ENCODE measurements around the gene B3GALT5. TPM values are rescaled to one million over a fixed set of nuclear protein-coding genes. Genes with fewer than 3 reads are reported as not detected.
"Not testable (repeated sequence)": the region's sequence is repeated elsewhere in the genome, so short reads cannot be mapped to it uniquely, and the experiment has no call there.

Gene B3GALT5
- total RNA-seq, 2 experiments from 2014 or later = not detected

- Mint-ChIP-seq H3K4me1 (ENCODE audit: low read depth) (no peaks in the 10 kb centered on the region), H3K27ac (no peak overlapping the region), H3K9me3 (peaks cover 6% of the 10 kb centered on the region), H3K36me3 (no peaks in the 10 kb centered on the region), H3K27me3 (no peaks in the 10 kb centered on the region), H3K4me3 (no peak overlapping the region)
- POLR2A ChIA-PET = no interaction called here
- intact Hi-C loops (cut with micrococcal nuclease) = no loop called here
- DNase-seq = no peak
- CTCF ChIA-PET = no interaction called here
These were observed 68.5 kb downstream of the B3GALT5 start for GRCh38 chr21:39681257-39681656.

GRCh38 chr21:39681845-39682244 lies 69.1 kb downstream of the B3GALT5 start:
- intact Hi-C loops (cut with micrococcal nuclease) = no loop called here
- H3K4me3 Mint-ChIP-seq = no peak overlapping the region
- peaks cover 6% of the 10 kb centered on the region for H3K9me3 Mint-ChIP-seq
- no peak overlapping the region for H3K27ac Mint-ChIP-seq
- no peaks in the 10 kb centered on the region for H3K4me1 Mint-ChIP-seq (ENCODE audit: low read depth)
- DNase-seq = no peak
- POLR2A ChIA-PET = no interaction called here
- H3K27me3 Mint-ChIP-seq = no peaks in the 10 kb centered on the region
- CTCF ChIA-PET = no interaction called here
- H3K36me3 Mint-ChIP-seq = no peaks in the 10 kb centered on the region

- POLR2A ChIA-PET = no interaction called here
- CTCF ChIA-PET = no interaction called here
- Mint-ChIP-seq H3K36me3 (no peaks in the 10 kb centered on the region), H3K9me3 (peaks cover 2% of the 10 kb centered on the region), H3K27me3 (no peaks in the 10 kb centered on the region), H3K4me1 (ENCODE audit: low read depth) (no peaks in the 10 kb centered on the region), H3K27ac (no peak overlapping the region), H3K4me3 (no peak overlapping the region)
- DNase-seq = no peak
- intact Hi-C loops (cut with micrococcal nuclease) = no loop called here
These were observed 72.5 kb downstream of the B3GALT5 start for GRCh38 chr21:39685236-39685635.

- no peak for DNase-seq
- POLR2A ChIA-PET = no interaction called here
- no peak overlapping the region for H3K4me3 Mint-ChIP-seq
- no peaks in the 10 kb centered on the region for H3K27me3 Mint-ChIP-seq
- intact Hi-C loops (cut with micrococcal nuclease) = no loop called here
- H3K27ac Mint-ChIP-seq = no peak overlapping the region
- no peaks in the 10 kb centered on the region for H3K4me1 Mint-ChIP-seq (ENCODE audit: low read depth)
- peaks cover 2% of the 10 kb centered on the region for H3K9me3 Mint-ChIP-seq
- CTCF ChIA-PET = no interaction called here
- H3K36me3 Mint-ChIP-seq = no peaks in the 10 kb centered on the region
These were observed 73.3 kb downstream of the B3GALT5 start for GRCh38 chr21:39685991-39686390.

- Mint-ChIP-seq H3K27ac (no peak overlapping the region), H3K4me1 (ENCODE audit: low read depth) (no peaks in the 10 kb centered on the region), H3K36me3 (no peaks in the 10 kb centered on the region), H3K27me3 (no peaks in the 10 kb centered on the region), H3K4me3 (no peak overlapping the region), H3K9me3 (peaks cover 2% of the 10 kb centered on the region)
- intact Hi-C loops (cut with micrococcal nuclease) = no loop called here
- DNase-seq = no peak
- CTCF ChIA-PET = no interaction called here
- POLR2A ChIA-PET = no interaction called here
These were observed 74.1 kb downstream of the B3GALT5 start for GRCh38 chr21:39686646-39687468.

- Mint-ChIP-seq H3K4me1 (ENCODE audit: low read depth) (no peaks in the 10 kb centered on the region), H3K36me3 (no peaks in the 10 kb centered on the region), H3K27ac (no peak overlapping the region), H3K27me3 (no peaks in the 10 kb centered on the region), H3K4me3 (no peak overlapping the region), H3K9me3 (peaks cover 2% of the 10 kb centered on the region)
- intact Hi-C loops (cut with micrococcal nuclease) = no loop called here
- POLR2A ChIA-PET = no interaction called here
- CTCF ChIA-PET = no interaction called here
- no peak for DNase-seq
These were observed 75.3 kb downstream of the B3GALT5 start for GRCh38 chr21:39688010-39688409.

- H3K36me3 Mint-ChIP-seq; H3K4me3 Mint-ChIP-seq; CTCF ChIA-PET; H3K4me1 Mint-ChIP-seq (ENCODE audit: low read depth); H3K27me3 Mint-ChIP-seq; DNase-seq; H3K27ac Mint-ChIP-seq; POLR2A ChIA-PET; H3K9me3 Mint-ChIP-seq; intact Hi-C loops (cut with micrococcal nuclease): not testable (repeated sequence)
These were observed 77.1 kb downstream of the B3GALT5 start for GRCh38 chr21:39689860-39690259.

GRCh38 chr21:39690454-39690853 lies 77.7 kb downstream of the B3GALT5 start:
- H3K27me3 Mint-ChIP-seq = no peaks in the 10 kb centered on the region
- CTCF ChIA-PET = no interaction called here

GRCh38 chr21:39694750-39695149 lies 82.0 kb downstream of the B3GALT5 start:
- POLR2A ChIA-PET = no interaction called here
- Mint-ChIP-seq H3K9me3 (no peaks in the 10 kb centered on the region), H3K27me3 (no peaks in the 10 kb centered on the region), H3K4me1 (ENCODE audit: low read depth) (no peaks in the 10 kb centered on the region), H3K36me3 (no peaks in the 10 kb centered on the region), H3K4me3 (no peak overlapping the region), H3K27ac (no peak overlapping the region)
- CTCF ChIA-PET = no interaction called here
- intact Hi-C loops (cut with micrococcal nuclease) = no loop called here
- DNase-seq = no peak

More at GRCh38 chr21:39690454-39690853, 77.7 kb downstream of the B3GALT5 start:
- Mint-ChIP-seq H3K9me3 (no peaks in the 10 kb centered on the region), H3K4me1 (ENCODE audit: low read depth) (no peaks in the 10 kb centered on the region), H3K36me3 (no peaks in the 10 kb centered on the region), H3K27ac (no peak overlapping the region), H3K4me3 (no peak overlapping the region)
- POLR2A ChIA-PET = no interaction called here
- intact Hi-C loops (cut with micrococcal nuclease) = no loop called here
- DNase-seq = no peak

GRCh38 chr21:39696196-39696595 lies 83.5 kb downstream of the B3GALT5 start:
- H3K36me3 Mint-ChIP-seq = no peaks in the 10 kb centered on the region
- POLR2A ChIA-PET = no interaction called here
- H3K27me3 Mint-ChIP-seq = no peaks in the 10 kb centered on the region
- no peaks in the 10 kb centered on the region for H3K9me3 Mint-ChIP-seq
- CTCF ChIA-PET = no interaction called here
- no peak overlapping the region for H3K4me3 Mint-ChIP-seq
- no peaks in the 10 kb centered on the region for H3K4me1 Mint-ChIP-seq (ENCODE audit: low read depth)
- intact Hi-C loops (cut with micrococcal nuclease) = no loop called here
- no peak overlapping the region for H3K27ac Mint-ChIP-seq
- DNase-seq = no peak

- Mint-ChIP-seq H3K4me3 (no peak overlapping the region), H3K27me3 (no peaks in the 10 kb centered on the region), H3K4me1 (ENCODE audit: low read depth) (no peaks in the 10 kb centered on the region), H3K36me3 (no peaks in the 10 kb centered on the region), H3K27ac (no peak overlapping the region), H3K9me3 (no peaks in the 10 kb centered on the region)
- CTCF ChIA-PET = no interaction called here
- no peak for DNase-seq
- POLR2A ChIA-PET = no interaction called here
- intact Hi-C loops (cut with micrococcal nuclease) = no loop called here
These were observed 83.9 kb downstream of the B3GALT5 start for GRCh38 chr21:39696618-39697017.

GRCh38 chr21:39700318-39700717 lies 87.6 kb downstream of the B3GALT5 start:
- intact Hi-C loops (cut with micrococcal nuclease) = no loop called here
- Mint-ChIP-seq H3K27me3 (no peaks in the 10 kb centered on the region), H3K4me1 (ENCODE audit: low read depth) (no peaks in the 10 kb centered on the region), H3K9me3 (peaks cover 10% of the 10 kb centered on the region), H3K36me3 (no peaks in the 10 kb centered on the region), H3K4me3 (no peak overlapping the region), H3K27ac (no peak overlapping the region)
- CTCF ChIA-PET = no interaction called here
- no peak for DNase-seq
- POLR2A ChIA-PET = no interaction called here

GRCh38 chr21:39703578-39703977 lies 90.8 kb downstream of the B3GALT5 start:
- POLR2A ChIA-PET = no interaction called here
- no peaks in the 10 kb centered on the region for H3K4me1 Mint-ChIP-seq (ENCODE audit: low read depth)
- CTCF ChIA-PET = no interaction called here
- H3K4me3 Mint-ChIP-seq = no peak overlapping the region
- no peaks in the 10 kb centered on the region for H3K36me3 Mint-ChIP-seq
- DNase-seq = no peak
- H3K9me3 Mint-ChIP-seq = peaks cover 10% of the 10 kb centered on the region
- intact Hi-C loops (cut with micrococcal nuclease) = no loop called here
- no peak overlapping the region for H3K27ac Mint-ChIP-seq
- peaks cover 5% of the 10 kb centered on the region for H3K27me3 Mint-ChIP-seq

All from activated CD4-positive, alpha-beta memory T cell treated with anti-CD3 and anti-CD28 coated beads for 36 hours (primary cell).